Lung (tissue), 12 donors: ENCODE measurements around the gene SEMA3A. TPM values are rescaled to one million over a fixed set of nuclear protein-coding genes. Genes with fewer than 3 reads are reported as not detected.

Experiments
- ATAC-seq: fragments of 200-7000 bp; cut with Tn5 transposase; one replicate; pipeline ENCODE4 v1.9.1; 2020; ENCODE audit warnings: moderate number of reproducible peaks; ENCODE audit not compliant: insufficient read depth, low FRiP score
- DNase-seq, 3 donors: peaks; one replicate each; pipeline ENCODE4 v3.0.0-alpha.2; 2013 to 2017
- H3K27ac ChIP-seq, 2 donors: one replicate each; pipeline ENCODE4 v1.5.1; 2013; ENCODE audit warnings: mild to moderate bottlenecking in 2 of 2, moderate library complexity in 2 of 2, control low read depth in 1 of 2, inconsistent platforms in 1 of 2, low read depth in 1 of 2, low read length in 1 of 2
- H3K27me3 ChIP-seq, 3 donors: one replicate each; pipeline ENCODE4 v1.5.1; 2013; ENCODE audit warnings: low read length in 2 of 3; ENCODE audit not compliant: control insufficient read depth in 3 of 3, insufficient read depth in 3 of 3
- H3K36me3 ChIP-seq, 4 donors: one replicate each; pipeline ENCODE4 v1.5.1; 2013; ENCODE audit warnings: low read length in 4 of 4, mild to moderate bottlenecking in 1 of 4, moderate library complexity in 1 of 4; ENCODE audit not compliant: control insufficient read depth in 4 of 4, insufficient read depth in 4 of 4
- H3K4me1 ChIP-seq, 5 donors: one replicate each; pipeline ENCODE4 v1.5.1; 2013; ENCODE audit warnings: low read length in 5 of 5, mild to moderate bottlenecking in 2 of 5, moderate library complexity in 1 of 5; ENCODE audit not compliant: control insufficient read depth in 5 of 5, insufficient read depth in 5 of 5
- H3K4me3 ChIP-seq: one replicate; pipeline ENCODE4 v1.5.1; 2013; ENCODE audit warnings: mild to moderate bottlenecking, control low read depth, moderate library complexity
- H3K9ac ChIP-seq, 2 donors: one replicate each; pipeline ENCODE4 v1.5.1; 2013; ENCODE audit warnings: low read length in 2 of 2, control low read depth in 1 of 2; ENCODE audit not compliant: insufficient read depth in 1 of 2
- H3K9me3 ChIP-seq, 4 donors: one replicate each; pipeline ENCODE4 v1.5.1; 2013; ENCODE audit warnings: low read length in 3 of 4, mild to moderate bottlenecking in 1 of 4, moderate library complexity in 1 of 4; ENCODE audit not compliant: control insufficient read depth in 4 of 4, insufficient read depth in 3 of 4
- CTCF ChIP-seq: IDR thresholded peaks from 2 replicates; pipeline ENCODE4 v1.5.1; 2012; ENCODE audit warnings: mild to moderate bottlenecking; ENCODE audit errors: control extremely low read depth, extremely low read depth
- WGBS, 2 donors: extraction: QIAGEN DNeasy Blood & Tissue Kit; methylation state at CpG; one replicate each; pipeline ENCODE4 v1.1.7; 2013; 5-methylcytosine and 5-hydroxymethylcytosine counted together
- polyA plus RNA-seq, 2 donors: library from polyadenylated mRNA; stranded (reverse); fragments of 200-250 nt; gene quantifications; one replicate each; pipeline ENCODE4 v1.2.1, GENCODE V29; 2013
- total RNA-seq, 2 donors: library from RNA; depleted of rRNA in 1 of 2; stranded (reverse); fragments of >200 nt in 1 of 2; gene quantifications; one replicate each; pipeline ENCODE4 v1.2.1, GENCODE V29; 2014 to 2021
- donor health status: control.
- donor health status: control.
- donor health status: Bipolar disorder and iron deficiency.
- donor health status: healthy.
- donor health status: DM: yes; HTN: yes; CAD: no.

SEMA3A gene
- total and polyA plus RNA-seq, 4 donors = 0.79 to 21.4 (median 5.5) TPM

- DNase-seq (no peak), ATAC-seq (no peak)
- Histone ChIP-seq H3K4me3 (no peak overlapping the region), H3K4me1 (peaks cover 0 to 47% (median 11%) of the 10 kb centered on the region in 5 donors), H3K27ac (no peak overlapping the region), H3K9me3 (no peaks in the 10 kb centered on the region), H3K36me3 (no peaks in the 10 kb centered on the region), H3K9ac (no peak overlapping the region), H3K27me3 (no peaks in the 10 kb centered on the region)
- TF ChIP-seq CTCF = no peak
- WGBS, 2 donors = 47 to 70% methylated on average over 2 of the region's 2 CpGs
These were observed 85.8 kb downstream of the SEMA3A start for GRCh38 chr7:84108787-84109186.

- Histone ChIP-seq H3K27me3 (no peaks in the 10 kb centered on the region), H3K9ac (no peak overlapping the region), H3K4me1 (peaks cover 0 to 41% (median 5%) of the 10 kb centered on the region in 5 donors), H3K27ac (no peak overlapping the region), H3K9me3 (no peaks in the 10 kb centered on the region), H3K4me3 (no peak overlapping the region), H3K36me3 (no peaks in the 10 kb centered on the region)
- WGBS, 2 donors = 89 to 92% methylated on average over 1 of the region's 1 CpG
- ATAC-seq (no peak), DNase-seq (no peak)
- TF ChIP-seq CTCF = no peak
These were observed 86.5 kb downstream of the SEMA3A start for GRCh38 chr7:84108119-84108518.

GRCh38 chr7:84107259-84107658, 87.3 kb downstream of the SEMA3A start:
- Histone ChIP-seq H3K4me3 (no peak overlapping the region), H3K4me1 (peaks cover 0 to 34% (median 0%) of the 10 kb centered on the region in 5 donors), H3K9me3 (no peaks in the 10 kb centered on the region), H3K27me3 (no peaks in the 10 kb centered on the region), H3K27ac (no peak overlapping the region), H3K9ac (no peak overlapping the region), H3K36me3 (no peaks in the 10 kb centered on the region)
- peak in 1 of 3 donors; percentile 13 for DNase-seq
- ATAC-seq = no peak
- WGBS, 2 donors = 47 to 62% methylated on average over 2 of the region's 2 CpGs
- no peak for TF ChIP-seq CTCF

- DNase-seq = no peak
- Histone ChIP-seq H3K4me1 (peaks cover 0 to 34% (median 0%) of the 10 kb centered on the region in 5 donors), H3K27ac (no peak overlapping the region), H3K27me3 (no peaks in the 10 kb centered on the region), H3K4me3 (no peak overlapping the region), H3K9me3 (no peaks in the 10 kb centered on the region), H3K9ac (no peak overlapping the region), H3K36me3 (no peaks in the 10 kb centered on the region)
- TF ChIP-seq CTCF = no peak
- WGBS, 2 donors = 94 to 95% methylated on average over 3 of the region's 3 CpGs
- no peak for ATAC-seq
These were observed 88.3 kb downstream of the SEMA3A start for GRCh38 chr7:84106291-84106690.
